Transverse colon (tissue), 4 donors: Measurements from ENCODE around the gene AGK.

Source experiments
- CTCF ChIP-seq, 5 experiments: fragments of 200-600 bp in 3 of 5; fragments of 450-650 bp in 2 of 5; sonication (generic) in 3 of 5; IDR thresholded peaks; 1 replicate in 2 of 5; 2 replicates in 3 of 5; pipeline ENCODE4 v1.5.1; 2016 to 2017; ENCODE audit warnings: antibody characterized with exemption in 5 of 5, inconsistent platforms in 3 of 5, mild to moderate bottlenecking in 2 of 5, moderate library complexity in 1 of 5
- EP300 ChIP-seq: sonication (generic); formaldehyde crosslinking; IDR thresholded peaks from one replicate; pipeline ENCODE4 v1.6.1; 2017; ENCODE audit warnings: antibody characterized with exemption, low read depth
- POLR2A ChIP-seq: fragments of 450-650 bp; IDR thresholded peaks from one replicate; pipeline ENCODE4 v1.6.1; 2016; ENCODE audit warnings: antibody characterized with exemption, mild to moderate bottlenecking, moderate library complexity
- POLR2AphosphoS5 ChIP-seq, 3 donors: sonication (generic); formaldehyde crosslinking; IDR thresholded peaks; one replicate each; pipeline ENCODE4 v1.6.1; 2016; ENCODE audit warnings: antibody characterized with exemption in 3 of 3

- no peak for TF ChIP-seq CTCF (IDR thresholded peaks at IDR 0.05)
- no peak for TF ChIP-seq POLR2A
- no peak for TF ChIP-seq EP300
- TF ChIP-seq POLR2AphosphoS5 (IDR thresholded peaks at IDR 0.05) = no peak
Measured at GRCh38 chr7:141665208-141666035, 114.2 kb downstream of the AGK start.
